ENCODE measurements around the gene METRN. TPM values are rescaled to one million over a fixed set of nuclear protein-coding genes. Genes with fewer than 3 reads are reported as not detected.
"Not testable (repeated sequence)": the region's sequence is repeated elsewhere in the genome, so short reads cannot be mapped to it uniquely, and the experiment has no call there.

The METRN gene
- total and polyA plus RNA-seq, 2 donors, result 21.9 to 24.2 TPM

GRCh38 chr16:750485-750884, 35.6 kb downstream of the METRN start:
- Histone ChIP-seq H3K27ac (ENCODE audit: low read depth in 1 of 2, low read length in 1 of 2) (no peak overlapping the region), H3K27me3 (ENCODE audit: control insufficient read depth in 2 of 2, insufficient read depth in 1 of 2, low read length in 1 of 2) (peaks cover 0 to 41% of the 10 kb centered on the region in 2 donors), H3K4me1 (ENCODE audit: control insufficient read depth in 2 of 2, insufficient read depth in 2 of 2, low read length in 2 of 2) (no peaks in the 10 kb centered on the region), H3K36me3 (ENCODE audit: control insufficient read depth in 2 of 2, insufficient read depth in 2 of 2, low read length in 1 of 2) (no peaks in the 10 kb centered on the region), H3K9me3 (ENCODE audit: control insufficient read depth in 2 of 2, insufficient read depth in 1 of 2, low read length in 1 of 2) (no peaks in the 10 kb centered on the region), H3K4me3 (ENCODE audit: low read length in 2 of 2) (no peak overlapping the region)
- no peak for DNase-seq (ENCODE audit: low read depth in 6 of 9, low spot score in 9 of 9)
- WGBS, result 92% methylated on average over 9 of the region's 9 CpGs

GRCh38 chr16:751152-752006, 36.5 kb downstream of the METRN start:
- H3K27me3 ChIP-seq (ENCODE audit: control insufficient read depth in 2 of 2, insufficient read depth in 1 of 2, low read length in 1 of 2), result peaks cover 0 to 38% of the 10 kb centered on the region in 2 donors
- no peaks in the 10 kb centered on the region for H3K9me3 ChIP-seq (ENCODE audit: control insufficient read depth in 2 of 2, insufficient read depth in 1 of 2, low read length in 1 of 2)
- DNase-seq (ENCODE audit: low read depth in 6 of 9, low spot score in 9 of 9), result no peak
- no peak overlapping the region for H3K4me3 ChIP-seq (ENCODE audit: low read length in 2 of 2)
- no peak overlapping the region for H3K27ac ChIP-seq (ENCODE audit: low read depth in 1 of 2, low read length in 1 of 2)
- WGBS, result 91% methylated on average over 39 of the region's 39 CpGs
- H3K4me1 ChIP-seq (ENCODE audit: control insufficient read depth in 2 of 2, insufficient read depth in 2 of 2, low read length in 2 of 2), result no peaks in the 10 kb centered on the region
- no peaks in the 10 kb centered on the region for H3K36me3 ChIP-seq (ENCODE audit: control insufficient read depth in 2 of 2, insufficient read depth in 2 of 2, low read length in 1 of 2)

- Histone ChIP-seq H3K36me3 (ENCODE audit: control insufficient read depth in 2 of 2, insufficient read depth in 2 of 2, low read length in 1 of 2) (no peaks in the 10 kb centered on the region), H3K27me3 (ENCODE audit: control insufficient read depth in 2 of 2, insufficient read depth in 1 of 2, low read length in 1 of 2) (peaks cover 0 to 41% of the 10 kb centered on the region in 2 donors), H3K4me3 (ENCODE audit: low read length in 2 of 2) (no peak overlapping the region), H3K4me1 (ENCODE audit: control insufficient read depth in 2 of 2, insufficient read depth in 2 of 2, low read length in 2 of 2) (no peaks in the 10 kb centered on the region), H3K9me3 (ENCODE audit: control insufficient read depth in 2 of 2, insufficient read depth in 1 of 2, low read length in 1 of 2) (no peaks in the 10 kb centered on the region), H3K27ac (ENCODE audit: low read depth in 1 of 2, low read length in 1 of 2) (no peak overlapping the region)
- WGBS, result 89% methylated on average over 10 of the region's 10 CpGs
- no peak for DNase-seq (ENCODE audit: low read depth in 6 of 9, low spot score in 9 of 9)
Measured at GRCh38 chr16:752007-752312, 37.0 kb downstream of the METRN start.

- H3K4me1 ChIP-seq (ENCODE audit: control insufficient read depth in 2 of 2, insufficient read depth in 2 of 2, low read length in 2 of 2); H3K9me3 ChIP-seq (ENCODE audit: control insufficient read depth in 2 of 2, insufficient read depth in 1 of 2, low read length in 1 of 2); H3K36me3 ChIP-seq (ENCODE audit: control insufficient read depth in 2 of 2, insufficient read depth in 2 of 2, low read length in 1 of 2); H3K27ac ChIP-seq (ENCODE audit: low read depth in 1 of 2, low read length in 1 of 2); H3K4me3 ChIP-seq (ENCODE audit: low read length in 2 of 2); DNase-seq (ENCODE audit: low read depth in 6 of 9, low spot score in 9 of 9): not testable (repeated sequence)
- H3K27me3 ChIP-seq (ENCODE audit: control insufficient read depth in 2 of 2, insufficient read depth in 1 of 2, low read length in 1 of 2), result peaks cover 0 to 42% of the 10 kb centered on the region in 2 donors
- 95% methylated on average over 11 of the region's 11 CpGs for WGBS
Measured at GRCh38 chr16:754121-754607, 39.2 kb downstream of the METRN start.

- Histone ChIP-seq H3K9me3 (ENCODE audit: control insufficient read depth in 2 of 2, insufficient read depth in 1 of 2, low read length in 1 of 2) (no peaks in the 10 kb centered on the region), H3K36me3 (ENCODE audit: control insufficient read depth in 2 of 2, insufficient read depth in 2 of 2, low read length in 1 of 2) (no peaks in the 10 kb centered on the region), H3K4me3 (ENCODE audit: low read length in 2 of 2) (no peak overlapping the region), H3K4me1 (ENCODE audit: control insufficient read depth in 2 of 2, insufficient read depth in 2 of 2, low read length in 2 of 2) (no peaks in the 10 kb centered on the region), H3K27me3 (ENCODE audit: control insufficient read depth in 2 of 2, insufficient read depth in 1 of 2, low read length in 1 of 2) (peaks cover 0 to 44% of the 10 kb centered on the region in 2 donors), H3K27ac (ENCODE audit: low read depth in 1 of 2, low read length in 1 of 2) (no peak overlapping the region)
- 5% methylated on average over 11 of the region's 11 CpGs for WGBS
- no peak for DNase-seq (ENCODE audit: low read depth in 6 of 9, low spot score in 9 of 9)
Measured at GRCh38 chr16:754656-755055, 39.7 kb downstream of the METRN start.

GRCh38 chr16:756428-756827, 41.5 kb downstream of the METRN start:
- H3K27ac ChIP-seq (ENCODE audit: low read depth in 1 of 2, low read length in 1 of 2), result no peak overlapping the region
- no peaks in the 10 kb centered on the region for H3K9me3 ChIP-seq (ENCODE audit: control insufficient read depth in 2 of 2, insufficient read depth in 1 of 2, low read length in 1 of 2)
- 97% methylated on average over 5 of the region's 5 CpGs for WGBS
- H3K36me3 ChIP-seq (ENCODE audit: control insufficient read depth in 2 of 2, insufficient read depth in 2 of 2, low read length in 1 of 2), result no peaks in the 10 kb centered on the region
- no peaks in the 10 kb centered on the region for H3K4me1 ChIP-seq (ENCODE audit: control insufficient read depth in 2 of 2, insufficient read depth in 2 of 2, low read length in 2 of 2)
- H3K27me3 ChIP-seq (ENCODE audit: control insufficient read depth in 2 of 2, insufficient read depth in 1 of 2, low read length in 1 of 2), result peaks cover 0 to 36% of the 10 kb centered on the region in 2 donors
- no peak for DNase-seq (ENCODE audit: low read depth in 6 of 9, low spot score in 9 of 9)
- H3K4me3 ChIP-seq (ENCODE audit: low read length in 2 of 2), result no peak overlapping the region

GRCh38 chr16:759110-759910, 44.4 kb downstream of the METRN start:
- Histone ChIP-seq H3K27me3 (ENCODE audit: control insufficient read depth in 2 of 2, insufficient read depth in 1 of 2, low read length in 1 of 2) (peaks cover 0 to 20% of the 10 kb centered on the region in 2 donors), H3K4me1 (ENCODE audit: control insufficient read depth in 2 of 2, insufficient read depth in 2 of 2, low read length in 2 of 2) (no peaks in the 10 kb centered on the region), H3K4me3 (ENCODE audit: low read length in 2 of 2) (no peak overlapping the region), H3K36me3 (ENCODE audit: control insufficient read depth in 2 of 2, insufficient read depth in 2 of 2, low read length in 1 of 2) (no peaks in the 10 kb centered on the region), H3K9me3 (ENCODE audit: control insufficient read depth in 2 of 2, insufficient read depth in 1 of 2, low read length in 1 of 2) (no peaks in the 10 kb centered on the region), H3K27ac (ENCODE audit: low read depth in 1 of 2, low read length in 1 of 2) (no peak overlapping the region)
- WGBS, result 96% methylated on average over 34 of the region's 34 CpGs
- no peak for DNase-seq (ENCODE audit: low read depth in 6 of 9, low spot score in 9 of 9)

- H3K27ac ChIP-seq (ENCODE audit: low read depth in 1 of 2, low read length in 1 of 2), result no peak overlapping the region
- H3K27me3 ChIP-seq (ENCODE audit: control insufficient read depth in 2 of 2, insufficient read depth in 1 of 2, low read length in 1 of 2), result peaks cover 0 to 14% of the 10 kb centered on the region in 2 donors
- DNase-seq (ENCODE audit: low read depth in 6 of 9, low spot score in 9 of 9), result no peak
- no peaks in the 10 kb centered on the region for H3K9me3 ChIP-seq (ENCODE audit: control insufficient read depth in 2 of 2, insufficient read depth in 1 of 2, low read length in 1 of 2)
- H3K4me3 ChIP-seq (ENCODE audit: low read length in 2 of 2), result no peak overlapping the region
- 94% methylated on average over 15 of the region's 15 CpGs for WGBS
- H3K36me3 ChIP-seq (ENCODE audit: control insufficient read depth in 2 of 2, insufficient read depth in 2 of 2, low read length in 1 of 2), result no peaks in the 10 kb centered on the region
- no peaks in the 10 kb centered on the region for H3K4me1 ChIP-seq (ENCODE audit: control insufficient read depth in 2 of 2, insufficient read depth in 2 of 2, low read length in 2 of 2)
Measured at GRCh38 chr16:760065-760464, 45.1 kb downstream of the METRN start.

Data from thymus (tissue), 11 donors.